HL-60 (cell line): ENCODE data around the gene KRT85.

Experiments
- DNase-seq, 2 experiments: peaks; one replicate each; pipeline ENCODE4 v3.0.0-alpha.2; 2010 to 2020; ENCODE audit warnings: low read depth in 1 of 2, low spot score in 1 of 2
- H3K27ac ChIP-seq: fragments of 250-450 bp; sonication (Bioruptor Pico); replicated peaks from 2 replicates; pipeline ENCODE4 v1.5.1; 2020; ENCODE audit warnings: mild to moderate bottlenecking, moderate library complexity
- H3K27me3 ChIP-seq: fragments of 250-450 bp; sonication (Bioruptor Pico); 2 replicates; pipeline ENCODE4 v1.5.1; 2021; ENCODE audit warnings: mild to moderate bottlenecking, moderate library complexity; ENCODE audit not compliant: insufficient read depth, poor library complexity, severe bottlenecking
- H3K4me3 ChIP-seq: replicated peaks from 2 replicates; pipeline ENCODE4 v1.5.1; 2011; ENCODE audit warnings: mild to moderate bottlenecking, control low read depth, low read length; ENCODE audit not compliant: insufficient read depth
- CTCF ChIP-seq: IDR thresholded peaks from one replicate; pipeline ENCODE4 v1.5.1; 2011; ENCODE audit warnings: low read length, control low read depth, inconsistent platforms; ENCODE audit not compliant: insufficient read depth
- GABPA ChIP-seq: IDR thresholded peaks from 2 replicates; pipeline ENCODE4 v1.6.1; 2012; ENCODE audit warnings: low read depth
- POLR2AphosphoS5 ChIP-seq: IDR thresholded peaks from 2 replicates; pipeline ENCODE4 v1.6.1; 2012; ENCODE audit warnings: low read depth
- REST ChIP-seq: IDR thresholded peaks from 2 replicates; pipeline ENCODE4 v1.6.1; 2012; ENCODE audit warnings: low read depth; ENCODE audit not compliant: insufficient replicate concordance
- SPI1 ChIP-seq: IDR thresholded peaks from 2 replicates; pipeline ENCODE4 v1.6.1; 2012; ENCODE audit warnings: low read depth, mild to moderate bottlenecking, borderline replicate concordance

KRT85 gene

GRCh38 chr12:52402873-52403540 is 35.7 kb upstream of the KRT85 start:
- no peak overlapping the region for H3K27ac ChIP-seq
- TF ChIP-seq REST (no peak), GABPA (no peak), SPI1 (no peak), CTCF (no peak), POLR2AphosphoS5 (no peak)
- no peak for DNase-seq
- H3K27me3 ChIP-seq, result no peaks in the 10 kb centered on the region
- no peak overlapping the region for H3K4me3 ChIP-seq

- TF ChIP-seq SPI1 (no peak), REST (no peak), GABPA (no peak), CTCF (no peak), POLR2AphosphoS5 (no peak)
- H3K27me3 ChIP-seq, result no peaks in the 10 kb centered on the region
- no peak overlapping the region for H3K4me3 ChIP-seq
- DNase-seq, result no peak
- no peak overlapping the region for H3K27ac ChIP-seq
These were observed 35.1 kb upstream of the KRT85 start for GRCh38 chr12:52402377-52402776.

GRCh38 chr12:52401926-52402325 is 34.6 kb upstream of the KRT85 start:
- no peak for TF ChIP-seq GABPA
- TF ChIP-seq POLR2AphosphoS5, result no peak
- TF ChIP-seq SPI1, result no peak
- no peak for TF ChIP-seq REST
- no peak for TF ChIP-seq CTCF
- no peak for DNase-seq
- no peaks in the 10 kb centered on the region for H3K27me3 ChIP-seq
- no peak overlapping the region for H3K27ac ChIP-seq
- H3K4me3 ChIP-seq, result no peak overlapping the region
